Measurements from ENCODE around the gene ITCH. TPM values are rescaled to one million over a fixed set of nuclear protein-coding genes. Genes with fewer than 3 reads are reported as not detected.

ITCH gene
- total and polyA plus RNA-seq, 2 donors (not counting 3 experiments of a cell fraction or from before 2014, with no cell fraction given) = 6.4 to 57.4 TPM

DNA sequence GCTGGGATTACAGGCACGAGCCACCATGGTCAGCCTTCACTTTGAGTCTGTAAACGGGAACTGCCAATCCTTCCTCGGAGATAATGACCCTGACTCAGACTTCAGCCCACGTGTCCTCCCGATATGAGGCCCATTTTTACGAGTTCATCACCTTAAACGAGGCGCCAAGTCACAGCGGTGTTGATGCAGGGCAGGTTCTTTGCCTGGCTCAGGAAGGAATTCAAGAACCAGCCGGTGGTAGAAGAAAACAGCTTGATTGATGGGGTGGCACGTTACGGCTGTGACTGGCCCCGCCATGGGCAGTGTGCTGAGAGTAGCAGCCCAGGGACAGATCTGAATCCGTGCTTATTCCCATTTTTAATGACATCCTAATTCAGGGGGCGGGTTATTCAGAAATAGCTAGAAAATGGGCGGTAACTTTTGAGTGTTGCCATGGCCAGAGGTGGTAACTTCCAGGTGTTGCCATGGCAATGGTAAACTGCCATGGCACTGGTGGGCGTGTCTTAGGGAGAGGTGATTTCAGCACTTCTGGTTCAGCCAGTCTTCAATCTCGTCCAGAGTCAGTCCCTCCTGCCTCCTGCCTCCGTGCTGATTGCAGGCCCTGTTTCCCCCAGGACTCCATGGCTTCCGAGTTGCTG is 186.3 kb downstream of the ITCH start:
- intact Hi-C loops (cut with micrococcal nuclease) = no loop called here
- Histone ChIP-seq H4K20me1 (replicated peaks; ENCODE audit: control insufficient read depth, extremely low read depth, insufficient read depth, low read length) (no peaks in the 10 kb centered on the region), H3K4me2 (ENCODE audit: insufficient read depth, low read length) (no peak overlapping the region), H3K36me3 (ENCODE audit: control insufficient read depth in 2 of 2, extremely low read depth in 1 of 2, insufficient read depth in 2 of 2, low read length in 2 of 2) (no peaks in the 10 kb centered on the region), H3K4me3 (replicated peaks in 1 of 3; ENCODE audit: insufficient read depth in 1 of 3, low read depth in 1 of 3, low read length in 3 of 3) (no peak overlapping the region), H3K4me1 (ENCODE audit: control insufficient read depth, extremely low read depth, insufficient read depth, low read length) (no peaks in the 10 kb centered on the region), H3K79me2 (ENCODE audit: control insufficient read depth, insufficient read depth, low read length) (no peaks in the 10 kb centered on the region), H3K27ac (ENCODE audit: insufficient read depth, low read depth, low read length) (no peak overlapping the region), H3K9me3 (replicated peaks; ENCODE audit: control insufficient read depth, insufficient read depth, low read length) (no peaks in the 10 kb centered on the region), H3K27me3 (ENCODE audit: control insufficient read depth in 2 of 2, insufficient read depth in 2 of 2, low read length in 2 of 2) (no peaks in the 10 kb centered on the region), H2AFZ (ENCODE audit: low read depth, low read length) (no peak overlapping the region), H3K9ac (replicated peaks; ENCODE audit: extremely low read depth, insufficient read depth, low read length) (no peak overlapping the region), H3K9me1 (replicated peaks; ENCODE audit: control insufficient read depth, extremely low read depth, insufficient read depth, low read length) (no peaks in the 10 kb centered on the region)
- CTCF ChIA-PET = interaction anchor here (1.0 kb wide), 1 partner anchor 11 kb away, joined by 3 read pairs; no protein-coding TSS in a partner anchor
- no TSS peak for BruUV-seq (replicated peaks)
- POLR2A ChIA-PET = no interaction called here
- FAIRE-seq = no peak
- no peak for DNase-seq (ENCODE audit: low read depth, low spot score)
- TF ChIP-seq GATA2 (IDR thresholded peaks at IDR 0.05; ENCODE audit: insufficient read depth, insufficient read length, low read depth, low read length) (no peak), CTCF (IDR thresholded peaks at IDR 0.05; ENCODE audit: extremely low read depth in 1 of 2, insufficient read depth in 1 of 2, low read depth in 1 of 2, low read length in 2 of 2) (no peak), POLR2AphosphoS5 (IDR thresholded peaks at IDR 0.05; ENCODE audit: insufficient read depth, low read depth, low read length) (no peak), POLR2A (IDR thresholded peaks at IDR 0.05; ENCODE audit: low read depth, low read length) (no peak), MAX (IDR thresholded peaks at IDR 0.05; ENCODE audit: insufficient read depth, insufficient read length) (no peak), MYC (IDR thresholded peaks at IDR 0.05; ENCODE audit: low read depth, low read length) (no peak), EZH2 (IDR thresholded peaks at IDR 0.05; ENCODE audit: borderline replicate concordance, low read depth, low read length, severe bottlenecking) (no peak), JUN (IDR thresholded peaks at IDR 0.05; ENCODE audit: borderline replicate concordance, insufficient read depth, insufficient read length, low read depth) (no peak), FOS (IDR thresholded peaks at IDR 0.05; ENCODE audit: borderline replicate concordance, insufficient read depth, low read length) (no peak)
- dilution Hi-C loops (cut with MboI; ENCODE audit: extremely low pct_ligation_motif_present, low sequenced_read_pairs) = no loop called here

Measured in endothelial cell of umbilical vein (primary cell).